ENCODE data around the gene PSMD6.

Gene PSMD6

GRCh38 chr3:63986831-63987230, 36.5 kb downstream of the PSMD6 start:
- DNase-seq (ENCODE audit: insufficient read length) = no peak
- no peak for FAIRE-seq
- TF ChIP-seq POLR2AphosphoS5 (IDR thresholded peaks at IDR 0.05; ENCODE audit: low read depth, low read length) (no peak), POLR2A (IDR thresholded peaks at IDR 0.05; ENCODE audit: low read depth, low read length) (no peak), TAF1 (IDR thresholded peaks at IDR 0.05; ENCODE audit: borderline replicate concordance, low read depth, low read length) (no peak)

DNA sequence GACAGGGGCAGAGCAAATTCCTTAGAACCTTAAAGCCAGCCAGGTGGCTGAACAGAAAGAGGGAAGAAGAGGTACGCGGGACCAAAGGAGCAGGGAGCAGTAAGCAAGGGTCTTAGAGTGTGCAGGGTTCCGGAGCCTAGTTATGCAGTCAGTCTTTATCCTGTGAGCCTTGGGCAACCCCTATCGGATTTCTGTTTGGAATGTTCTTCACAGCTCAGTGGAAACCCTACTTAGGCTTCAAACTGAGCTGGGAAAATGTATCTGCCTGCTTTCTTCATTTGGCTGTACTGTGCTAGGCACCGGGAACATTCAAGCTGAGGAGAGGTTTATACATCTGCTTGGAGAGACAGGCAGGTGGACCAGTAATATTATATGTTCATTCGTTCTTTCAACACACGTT, 37.1 kb downstream of the PSMD6 start:
- TF ChIP-seq TAF1 (IDR thresholded peaks at IDR 0.05; ENCODE audit: borderline replicate concordance, low read depth, low read length) (no peak), POLR2A (IDR thresholded peaks at IDR 0.05; ENCODE audit: low read depth, low read length) (no peak), POLR2AphosphoS5 (IDR thresholded peaks at IDR 0.05; ENCODE audit: low read depth, low read length) (no peak)
- FAIRE-seq (no peak), DNase-seq (ENCODE audit: insufficient read length) (no peak)

DNA sequence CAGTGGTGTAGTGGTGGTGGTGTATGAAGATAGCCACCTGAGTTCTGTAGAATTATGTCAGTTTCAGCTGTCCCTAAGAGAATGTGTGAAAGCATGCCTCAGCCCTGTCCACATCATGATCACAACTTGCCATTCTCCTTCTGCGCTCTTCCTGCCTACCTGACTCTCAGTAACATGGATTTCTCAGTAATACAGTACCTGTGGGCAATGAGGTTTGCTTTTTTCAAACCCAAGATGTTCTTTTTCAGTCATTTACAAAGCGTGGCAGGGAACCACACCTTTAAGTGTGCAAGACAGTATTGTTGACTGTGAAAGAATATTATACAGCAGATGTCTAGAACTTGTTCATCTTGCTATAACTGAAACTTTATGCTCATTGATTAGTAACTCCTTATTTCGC, 38.9 kb downstream of the PSMD6 start:
- FAIRE-seq (no peak), DNase-seq (ENCODE audit: insufficient read length) (no peak)
- no peak for TF ChIP-seq POLR2AphosphoS5 (IDR thresholded peaks at IDR 0.05; ENCODE audit: low read depth, low read length)
- no peak for TF ChIP-seq POLR2A (IDR thresholded peaks at IDR 0.05; ENCODE audit: low read depth, low read length)
- TF ChIP-seq TAF1 (IDR thresholded peaks at IDR 0.05; ENCODE audit: borderline replicate concordance, low read depth, low read length) = no peak

GRCh38 chr3:63981980-63982379, 41.3 kb downstream of the PSMD6 start:
- DNase-seq (ENCODE audit: insufficient read length) (no peak), FAIRE-seq (no peak)
- no peak for TF ChIP-seq POLR2AphosphoS5 (IDR thresholded peaks at IDR 0.05; ENCODE audit: low read depth, low read length)

- no peak for FAIRE-seq
- no peak for TF ChIP-seq POLR2AphosphoS5 (IDR thresholded peaks at IDR 0.05; ENCODE audit: low read depth, low read length)
- no peak for TF ChIP-seq POLR2A (IDR thresholded peaks at IDR 0.05; ENCODE audit: low read depth, low read length)
- TF ChIP-seq TAF1 (IDR thresholded peaks at IDR 0.05; ENCODE audit: borderline replicate concordance, low read depth, low read length) = no peak
- no peak for DNase-seq (ENCODE audit: insufficient read length)
These were observed 42.3 kb downstream of the PSMD6 start for GRCh38 chr3:63980830-63981498.

- FAIRE-seq (no peak), DNase-seq (ENCODE audit: insufficient read length) (no peak)
- TF ChIP-seq POLR2A (IDR thresholded peaks at IDR 0.05; ENCODE audit: low read depth, low read length) = no peak
- TF ChIP-seq POLR2AphosphoS5 (IDR thresholded peaks at IDR 0.05; ENCODE audit: low read depth, low read length) = no peak
- no peak for TF ChIP-seq TAF1 (IDR thresholded peaks at IDR 0.05; ENCODE audit: borderline replicate concordance, low read depth, low read length)
These were observed 43.3 kb downstream of the PSMD6 start for GRCh38 chr3:63980019-63980418.

GRCh38 chr3:63979093-63979885, 44.0 kb downstream of the PSMD6 start:
- TF ChIP-seq POLR2AphosphoS5 (IDR thresholded peaks at IDR 0.05; ENCODE audit: low read depth, low read length) (no peak), POLR2A (IDR thresholded peaks at IDR 0.05; ENCODE audit: low read depth, low read length) (no peak), TAF1 (IDR thresholded peaks at IDR 0.05; ENCODE audit: borderline replicate concordance, low read depth, low read length) (no peak)
- FAIRE-seq (no peak), DNase-seq (ENCODE audit: insufficient read length) (no peak)

- TF ChIP-seq POLR2AphosphoS5 (IDR thresholded peaks at IDR 0.05; ENCODE audit: low read depth, low read length) = no peak
- FAIRE-seq (no peak), DNase-seq (ENCODE audit: insufficient read length) (no peak)
These were observed 45.4 kb downstream of the PSMD6 start for GRCh38 chr3:63977893-63978292.

GRCh38 chr3:63976872-63977200, 46.5 kb downstream of the PSMD6 start:
- DNase-seq (ENCODE audit: insufficient read length) (no peak), FAIRE-seq (no peak)
- TF ChIP-seq POLR2AphosphoS5 (IDR thresholded peaks at IDR 0.05; ENCODE audit: low read depth, low read length) = no peak
- no peak for TF ChIP-seq POLR2A (IDR thresholded peaks at IDR 0.05; ENCODE audit: low read depth, low read length)
- no peak for TF ChIP-seq TAF1 (IDR thresholded peaks at IDR 0.05; ENCODE audit: borderline replicate concordance, low read depth, low read length)

DNA sequence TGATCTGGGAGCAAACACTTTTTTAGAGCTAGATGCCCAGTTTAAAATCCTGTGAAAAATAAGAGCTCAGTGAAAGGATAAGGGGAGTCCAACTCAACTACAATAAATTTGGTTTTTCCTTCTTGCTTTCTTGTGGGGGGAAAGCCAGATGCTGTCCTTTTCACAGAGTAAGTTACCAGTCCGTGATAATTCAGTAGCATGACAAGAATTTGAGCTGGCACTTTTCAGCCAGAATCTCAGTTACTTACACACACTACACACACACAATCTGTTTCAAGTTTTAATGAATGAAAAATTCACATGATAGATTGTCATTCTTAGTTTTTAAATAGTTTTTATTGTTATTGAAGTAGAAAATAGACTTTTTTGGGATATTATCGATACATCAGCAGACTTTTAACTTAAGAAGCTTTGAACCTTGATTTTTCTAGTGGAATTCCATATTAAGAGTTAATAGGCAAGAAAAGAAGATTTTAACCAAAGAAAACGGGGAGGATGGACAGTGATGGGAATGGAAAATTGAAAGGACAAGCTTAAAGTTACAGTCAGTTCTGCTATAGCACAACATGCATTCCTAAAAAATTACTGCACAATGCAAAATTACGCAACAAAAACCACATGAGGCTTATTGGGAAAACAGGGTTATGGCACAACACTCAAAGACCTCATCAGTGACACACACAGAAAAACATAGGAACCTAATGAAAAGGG, 47.0 kb downstream of the PSMD6 start:
- FAIRE-seq = no peak
- TF ChIP-seq TAF1 (IDR thresholded peaks at IDR 0.05; ENCODE audit: borderline replicate concordance, low read depth, low read length) (no peak), POLR2A (IDR thresholded peaks at IDR 0.05; ENCODE audit: low read depth, low read length) (no peak), POLR2AphosphoS5 (IDR thresholded peaks at IDR 0.05; ENCODE audit: low read depth, low read length) (no peak)
- no peak for DNase-seq (ENCODE audit: insufficient read length)

DNA sequence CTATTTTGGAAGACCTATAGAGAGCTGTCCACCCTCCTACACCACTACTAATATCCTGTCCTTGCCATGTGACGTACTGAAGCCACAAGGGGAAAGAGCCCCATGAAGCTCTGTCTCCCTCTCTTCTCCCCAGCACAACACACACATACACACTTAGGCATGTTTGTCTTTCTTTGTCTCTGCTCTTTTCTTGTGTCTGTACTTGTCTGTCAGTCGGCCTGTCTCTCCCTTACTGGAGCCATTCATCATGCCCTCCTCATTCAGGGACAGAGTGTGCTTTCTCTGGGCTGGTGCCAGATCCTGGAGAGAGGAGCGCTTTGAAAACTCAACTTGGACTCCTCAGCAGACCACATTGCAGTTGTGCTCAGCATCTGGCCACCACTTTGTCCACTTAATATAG, 47.6 kb downstream of the PSMD6 start:
- FAIRE-seq (no peak), DNase-seq (ENCODE audit: insufficient read length) (no peak)
- TF ChIP-seq TAF1 (IDR thresholded peaks at IDR 0.05; ENCODE audit: borderline replicate concordance, low read depth, low read length) (no peak), POLR2AphosphoS5 (IDR thresholded peaks at IDR 0.05; ENCODE audit: low read depth, low read length) (no peak), POLR2A (IDR thresholded peaks at IDR 0.05; ENCODE audit: low read depth, low read length) (no peak)

GRCh38 chr3:63974451-63974850, 48.8 kb downstream of the PSMD6 start:
- DNase-seq (ENCODE audit: insufficient read length) (no peak), FAIRE-seq (no peak)
- TF ChIP-seq POLR2AphosphoS5 (IDR thresholded peaks at IDR 0.05; ENCODE audit: low read depth, low read length) = no peak
- TF ChIP-seq POLR2A (IDR thresholded peaks at IDR 0.05; ENCODE audit: low read depth, low read length) = no peak
- no peak for TF ChIP-seq TAF1 (IDR thresholded peaks at IDR 0.05; ENCODE audit: borderline replicate concordance, low read depth, low read length)
